ENCODE data around the gene LRRTM2.
A peak's percentile ranks its signal among the peaks of the same experiment; 100 is the strongest.

DNA sequence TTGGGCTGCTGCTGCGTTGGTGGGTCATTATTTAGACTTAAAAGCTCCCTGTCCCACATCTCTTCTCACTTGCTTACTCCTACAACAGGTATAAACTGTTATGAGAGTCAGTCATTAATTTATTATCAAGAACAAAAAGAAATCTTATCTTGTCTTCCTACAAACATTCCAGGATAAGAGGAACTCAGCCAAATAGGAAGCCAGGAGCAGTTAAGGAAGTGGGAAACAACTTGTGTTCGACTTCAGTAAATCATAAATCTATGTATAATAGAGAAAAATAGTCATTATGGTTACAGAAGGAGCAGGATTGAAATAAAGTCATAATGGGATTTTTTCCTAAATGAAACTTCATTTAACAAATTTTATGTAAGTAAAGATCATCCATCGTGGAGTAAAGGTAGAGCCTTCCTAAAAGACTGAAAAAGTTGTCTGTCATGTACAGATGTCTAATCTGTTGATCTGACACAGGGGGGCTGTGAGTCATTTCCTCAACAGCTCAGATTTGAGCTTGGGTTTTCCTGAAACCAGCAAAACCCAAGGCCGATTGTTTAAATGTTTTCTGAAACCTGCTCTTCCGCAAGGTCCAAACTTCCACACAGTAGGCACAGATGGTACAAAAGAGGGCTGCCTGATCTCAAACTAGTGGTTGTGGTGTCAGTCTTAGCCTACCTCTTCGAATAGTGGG lies 25.3 kb upstream of the LRRTM2 start:
- TF ChIP-seq CTCF (IDR thresholded peaks at IDR 0.05 in 8 of 11, conservative IDR thresholded peaks at IDR 0.05 in 3 of 11) (no peak), POLR2AphosphoS5 (IDR thresholded peaks at IDR 0.05) (peak in 1 of 3 donors; percentile 59)
